8988T (cell line): ENCODE measurements around the gene STX17.
"Not testable (repeated sequence)": the region's sequence is repeated elsewhere in the genome, so short reads cannot be mapped to it uniquely, and the experiment has no call there.

Experiments
- DNase-seq: peaks from one replicate; pipeline ENCODE4 v3.0.0; 2011

The STX17 gene

DNA sequence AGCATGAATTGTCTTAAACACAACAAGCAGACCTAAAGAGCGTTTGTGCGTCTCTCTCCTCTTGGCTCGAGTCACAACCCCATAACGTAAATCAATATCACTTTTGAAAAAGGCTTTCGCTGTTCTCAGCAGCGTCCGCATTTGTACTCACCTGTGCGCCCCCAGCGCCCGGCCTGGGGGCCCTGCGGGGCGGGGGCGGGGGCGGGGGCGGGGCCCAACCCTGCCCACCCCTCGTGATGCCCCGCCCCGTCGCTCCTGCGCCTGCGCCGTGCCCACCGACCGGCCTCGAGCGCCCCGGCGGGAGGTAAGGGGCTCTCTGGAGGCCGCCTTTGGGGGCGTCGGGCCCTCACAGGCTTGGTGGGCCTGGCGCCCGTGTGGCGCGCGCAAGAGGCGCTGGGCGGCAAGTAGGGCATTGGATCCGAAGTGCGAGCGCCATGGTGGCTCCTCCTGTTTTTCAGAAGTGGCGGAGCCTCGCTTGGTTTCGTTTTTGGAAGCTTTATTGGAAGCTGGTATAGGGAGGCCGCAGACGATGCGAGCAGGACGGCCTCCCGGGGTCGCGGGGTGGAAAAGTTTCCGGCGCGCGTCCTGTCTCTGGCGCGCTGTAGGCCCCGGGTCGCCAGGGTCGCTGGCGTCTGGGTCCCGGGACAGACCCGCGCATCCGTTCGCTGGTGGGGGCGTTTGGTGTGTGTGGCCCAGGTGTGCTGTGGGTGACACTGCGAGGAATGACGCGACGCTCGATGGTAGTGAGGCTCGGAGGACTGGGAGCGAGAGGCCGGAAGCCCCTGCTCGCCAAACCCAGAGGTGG, at the start of gene STX17:
Gene STX17, plus strand, starts transcription at position 252 of the 805 bp plus-strand sequence. CDS start 8,586 bp downstream, outside the sequence.
- DNase-seq = peak; percentile 69

DNA sequence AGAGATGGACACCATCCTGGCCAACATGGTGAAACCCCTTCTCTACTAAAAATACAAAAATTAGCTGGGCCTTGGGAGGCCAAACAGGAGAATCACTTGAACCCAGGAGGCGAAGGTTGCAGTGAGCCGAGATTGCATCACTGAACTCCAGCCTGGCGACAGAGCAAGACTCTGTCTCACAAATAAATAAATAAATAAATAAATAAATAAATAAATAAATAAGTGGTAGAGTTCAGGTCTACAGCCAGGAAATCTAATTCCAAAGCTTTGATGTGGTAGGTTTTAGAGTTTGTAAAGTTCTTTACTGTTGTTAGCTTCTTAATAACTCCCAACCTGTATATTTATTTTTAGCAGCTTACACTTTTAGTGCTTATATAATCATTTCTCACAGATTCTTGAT, 48.9 kb upstream of the STX17 start:
- not testable (repeated sequence) for DNase-seq

DNA sequence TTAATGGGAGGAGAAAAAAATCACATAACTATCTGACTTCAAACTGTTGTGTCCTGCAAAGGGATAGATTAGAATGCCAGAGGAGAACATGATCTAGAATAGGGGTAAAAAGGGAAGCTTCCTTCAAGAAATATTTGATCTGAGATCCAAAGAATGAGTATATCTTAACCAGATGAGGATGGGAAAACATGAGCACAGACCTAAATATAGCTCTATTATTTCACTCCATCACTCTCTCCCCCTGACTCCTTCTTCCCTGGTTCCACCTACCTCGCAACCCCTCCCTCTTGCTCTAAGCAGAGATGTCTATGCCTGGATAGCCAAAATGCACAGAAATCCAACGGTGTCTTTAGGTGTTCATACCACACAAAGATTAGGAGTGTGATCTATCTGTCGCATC, 48.4 kb upstream of the STX17 start:
- DNase-seq = no peak

DNA sequence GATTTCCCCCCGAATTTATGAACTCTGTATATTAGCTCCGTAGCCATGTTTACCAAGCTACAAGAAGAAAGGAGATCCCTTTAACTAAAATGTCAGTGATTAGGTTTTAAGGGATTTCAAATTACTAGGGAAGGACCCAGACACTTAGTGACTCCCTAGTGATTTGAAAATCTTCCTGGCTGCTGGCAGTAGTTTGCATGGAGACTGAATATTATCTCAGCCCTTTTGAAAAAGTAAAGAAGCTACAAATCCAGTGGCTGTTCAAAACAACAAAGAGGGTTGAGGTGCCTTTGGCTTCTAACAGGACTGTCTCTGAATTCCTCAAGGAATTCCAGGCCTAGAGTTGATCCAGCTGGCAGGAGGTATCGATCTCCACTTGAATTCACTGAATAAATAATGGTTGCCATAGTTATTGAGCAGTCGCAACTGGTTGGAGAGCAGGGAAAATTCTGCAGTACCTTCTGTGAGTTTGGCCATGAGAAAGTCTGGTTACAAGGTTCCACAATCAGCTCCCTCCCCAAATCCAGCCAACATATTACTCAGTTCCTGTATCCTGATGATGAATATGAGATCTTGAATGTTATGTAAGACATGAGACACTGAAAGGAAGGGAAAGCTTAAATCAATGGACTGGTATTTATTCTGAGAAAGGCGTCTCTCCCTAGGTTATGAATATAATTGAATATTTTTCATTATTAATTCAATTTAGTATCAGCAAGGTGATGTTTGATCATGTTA, 47.0 kb upstream of the STX17 start:
- no peak for DNase-seq

DNA sequence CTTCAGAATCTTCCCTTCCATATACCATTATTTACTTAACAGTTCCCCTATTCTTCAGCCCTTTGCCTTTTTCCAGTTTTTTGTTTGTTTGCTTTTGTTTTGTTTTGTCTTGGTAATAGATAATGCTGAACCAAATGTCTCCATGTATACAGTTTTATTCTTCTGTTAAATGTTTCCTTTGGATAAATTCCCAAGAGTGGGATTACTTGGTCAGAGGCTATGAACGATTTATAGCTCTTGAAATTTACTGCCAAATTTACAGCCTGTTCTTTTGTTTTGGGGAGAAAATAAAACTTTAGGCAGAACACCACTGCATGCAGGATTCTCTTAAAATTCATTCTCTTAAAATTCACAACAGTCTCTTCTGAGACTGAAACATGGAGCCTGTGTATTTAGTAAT, 46.2 kb upstream of the STX17 start:
- DNase-seq = no peak

DNA sequence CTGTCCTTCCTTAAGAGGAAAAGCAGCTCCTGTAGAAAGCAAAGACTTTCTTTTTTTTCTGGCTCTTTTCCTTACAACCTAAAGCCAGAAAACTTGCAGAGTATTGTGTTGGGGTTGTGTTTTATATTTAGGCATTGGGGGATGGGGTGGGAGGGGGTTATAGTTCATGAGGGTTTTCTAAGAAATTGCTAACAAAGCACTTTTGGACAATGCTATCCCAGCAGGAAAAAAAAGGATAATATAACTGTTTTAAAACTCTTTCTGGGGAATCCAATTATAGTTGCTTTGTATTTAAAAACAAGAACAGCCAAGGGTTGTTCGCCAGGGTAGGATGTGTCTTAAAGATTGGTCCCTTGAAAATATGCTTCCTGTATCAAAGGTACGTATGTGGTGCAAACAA, 42.5 kb upstream of the STX17 start:
- no peak for DNase-seq

DNA sequence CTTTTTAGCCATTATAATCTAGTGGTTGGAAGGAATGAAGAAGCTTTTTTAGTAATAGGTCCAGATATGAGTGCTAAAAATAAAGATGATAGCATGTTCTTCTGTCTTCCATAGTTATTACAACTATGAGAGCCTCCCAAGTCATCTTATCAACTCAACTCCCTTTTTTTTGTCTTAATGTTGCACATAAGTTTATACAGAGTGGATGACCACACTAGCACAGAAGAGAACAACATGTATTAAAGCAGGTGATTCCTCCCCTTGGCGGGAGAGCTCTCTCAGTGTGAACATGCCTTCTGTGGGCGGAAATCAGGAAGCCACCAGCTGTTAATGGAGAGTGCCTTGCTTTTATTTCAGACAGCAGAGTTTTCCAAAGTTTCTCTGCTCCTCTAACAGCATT, 40.1 kb upstream of the STX17 start:
- DNase-seq = no peak

DNA sequence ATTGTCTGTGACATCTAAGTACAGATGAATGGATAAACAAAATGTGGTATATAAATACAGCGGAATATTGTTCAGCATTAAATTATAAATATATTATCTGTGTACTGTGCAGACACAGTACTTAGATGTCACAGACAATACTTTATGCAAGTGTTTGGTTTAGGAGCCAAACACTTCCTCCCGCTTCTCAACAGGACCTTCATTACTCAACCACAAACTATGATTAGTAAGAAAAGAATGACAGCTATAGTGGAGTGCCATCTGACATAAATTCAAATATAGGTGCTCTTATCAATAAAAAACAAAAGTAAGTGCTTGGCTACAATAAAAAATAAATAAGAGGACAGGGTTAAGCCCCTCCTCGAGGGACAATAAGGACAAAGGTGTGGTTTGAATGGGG, 38.9 kb upstream of the STX17 start:
- DNase-seq = no peak

DNA sequence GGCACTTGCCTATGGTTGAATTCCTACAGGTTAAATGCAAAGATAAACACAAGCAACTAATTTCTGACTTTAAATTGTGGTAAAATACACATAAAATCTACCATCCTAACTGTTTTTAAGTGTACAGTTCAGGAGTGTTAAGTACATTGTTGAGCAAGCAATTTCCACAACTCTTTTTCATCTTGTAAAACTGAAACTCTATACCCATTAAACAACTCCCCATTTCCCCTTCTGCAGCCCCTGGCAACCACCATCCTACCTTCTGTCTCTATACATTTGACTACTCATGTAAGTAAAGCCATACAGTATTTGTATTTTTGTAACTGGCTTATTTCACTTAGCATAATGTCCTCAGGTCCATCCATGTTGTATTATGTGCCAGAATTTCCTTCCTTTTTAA, 38.5 kb upstream of the STX17 start:
- no peak for DNase-seq

DNA sequence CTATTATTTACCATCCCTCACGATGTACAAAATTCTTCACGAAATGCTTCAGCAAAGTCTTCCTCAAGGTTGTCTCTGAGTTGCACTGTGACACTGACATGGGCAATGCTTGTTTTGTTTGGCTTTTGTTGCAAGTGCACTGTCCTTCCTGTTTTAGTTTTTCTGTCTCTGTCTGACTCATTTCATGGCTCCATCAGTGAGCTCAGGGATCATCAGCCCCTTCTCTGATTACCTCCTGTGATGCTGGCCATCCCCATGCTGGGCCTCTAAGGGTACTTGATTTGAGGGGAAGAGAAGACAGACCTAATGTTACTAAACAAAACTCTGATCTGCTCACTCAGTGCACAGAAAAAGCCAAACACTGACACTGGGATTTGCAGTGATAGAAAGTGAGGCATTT, 37.6 kb upstream of the STX17 start:
- no peak for DNase-seq

DNA sequence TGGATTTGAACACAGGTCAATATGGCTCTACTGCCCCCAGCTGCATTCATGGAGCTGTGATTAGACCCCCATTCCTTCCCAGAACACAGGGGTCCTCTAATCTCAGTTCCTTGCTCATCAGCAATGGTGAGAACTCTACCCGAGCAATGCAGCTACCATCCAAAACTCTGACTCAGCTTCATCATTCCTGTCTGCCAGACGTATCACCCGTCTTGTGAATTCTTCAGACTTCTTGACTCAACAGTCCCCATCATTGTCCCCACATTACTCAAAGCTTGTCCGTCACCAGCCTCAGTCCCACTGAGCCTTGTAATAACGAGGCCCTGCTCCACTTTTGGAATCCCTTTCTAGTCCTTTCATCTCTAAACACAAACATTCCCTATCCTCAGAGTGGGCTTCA, 36.3 kb upstream of the STX17 start:
- no peak for DNase-seq

DNA sequence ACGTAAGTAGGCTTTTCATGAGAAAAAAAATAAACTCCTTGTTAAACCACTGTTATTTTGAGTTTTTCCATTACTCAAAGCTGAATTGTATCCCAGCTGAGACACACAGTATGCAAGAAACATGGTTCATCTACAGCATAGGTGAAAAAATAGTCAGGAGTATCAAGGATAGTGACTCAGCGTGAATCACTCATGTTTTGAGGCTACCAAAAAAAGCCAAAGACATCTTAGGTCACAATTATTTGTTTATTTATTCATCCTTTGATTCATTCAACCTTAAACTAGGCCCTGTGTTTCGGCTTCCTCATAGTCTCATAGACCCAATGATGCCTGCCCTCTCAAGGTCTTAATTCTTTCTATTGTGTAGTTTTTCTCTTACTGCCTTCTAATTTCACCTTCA, 32.9 kb upstream of the STX17 start:
- no peak for DNase-seq

DNA sequence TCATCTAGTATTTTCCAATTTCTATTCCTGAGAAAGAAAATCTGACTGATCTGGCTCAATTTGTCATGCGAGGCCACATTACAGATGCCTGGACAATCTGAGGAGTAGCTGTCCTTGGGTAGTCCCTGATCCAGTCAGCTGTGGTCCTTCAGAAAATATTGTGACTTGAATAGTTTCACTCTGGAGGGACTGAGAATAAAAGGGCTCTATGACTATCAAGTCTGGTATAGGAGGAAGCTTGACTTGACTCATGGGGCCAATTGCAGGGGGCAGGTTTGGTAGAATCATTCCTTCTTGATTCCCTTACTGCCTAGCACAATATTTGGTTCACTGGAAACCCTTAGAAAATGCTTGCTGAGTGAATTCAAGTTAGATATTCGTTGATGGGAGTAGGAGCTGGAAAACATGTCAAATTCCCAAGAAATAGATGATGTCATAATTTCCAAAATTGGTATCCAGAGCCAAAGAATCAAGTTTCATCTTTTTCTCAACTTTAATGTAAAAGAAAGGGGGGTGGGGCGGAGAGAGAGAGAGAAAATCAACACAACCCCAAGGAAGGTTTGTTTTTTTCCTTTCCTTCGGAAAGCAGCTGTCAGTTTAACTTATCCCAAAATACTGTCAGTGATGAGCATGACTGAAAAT, 32.4 kb upstream of the STX17 start:
- no peak for DNase-seq

DNA sequence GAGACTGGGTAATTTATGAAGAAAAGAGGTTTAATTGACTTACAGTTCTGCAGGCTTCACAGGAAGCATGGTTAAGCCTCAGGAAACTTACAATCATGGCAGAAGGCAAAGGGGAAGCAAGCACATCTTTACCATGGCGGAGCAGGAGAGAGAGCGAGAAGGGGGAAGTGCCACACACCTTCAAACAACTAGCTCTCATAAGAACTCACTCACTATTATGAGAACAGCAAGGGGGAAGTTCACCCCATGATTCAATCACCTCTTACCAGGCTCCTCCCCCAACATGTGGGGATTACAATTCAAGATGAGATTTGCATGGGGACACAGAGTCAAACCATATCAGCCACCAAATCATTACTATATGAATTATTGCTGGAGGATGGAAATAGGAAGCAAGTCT, 30.3 kb upstream of the STX17 start:
- DNase-seq = no peak

DNA sequence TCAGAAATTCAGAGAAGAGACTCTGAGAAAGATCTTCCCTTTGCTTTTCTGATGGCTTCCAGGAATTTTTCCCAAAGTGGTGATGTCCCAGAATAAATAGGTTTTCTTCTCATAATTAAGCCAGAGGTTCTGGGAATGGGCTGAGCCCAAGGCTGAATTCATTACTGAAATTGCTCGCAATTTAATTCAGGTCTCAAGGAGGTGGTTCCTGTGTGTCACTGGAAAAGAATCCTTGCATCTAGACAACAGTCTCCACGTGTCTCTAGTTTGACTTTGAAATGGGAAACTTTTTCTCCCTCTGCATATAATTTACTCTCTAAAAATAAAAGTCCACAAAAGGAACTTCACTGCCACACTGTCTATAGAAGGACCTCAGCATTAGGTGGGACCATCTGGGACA, 27.8 kb upstream of the STX17 start:
- no peak for DNase-seq

DNA sequence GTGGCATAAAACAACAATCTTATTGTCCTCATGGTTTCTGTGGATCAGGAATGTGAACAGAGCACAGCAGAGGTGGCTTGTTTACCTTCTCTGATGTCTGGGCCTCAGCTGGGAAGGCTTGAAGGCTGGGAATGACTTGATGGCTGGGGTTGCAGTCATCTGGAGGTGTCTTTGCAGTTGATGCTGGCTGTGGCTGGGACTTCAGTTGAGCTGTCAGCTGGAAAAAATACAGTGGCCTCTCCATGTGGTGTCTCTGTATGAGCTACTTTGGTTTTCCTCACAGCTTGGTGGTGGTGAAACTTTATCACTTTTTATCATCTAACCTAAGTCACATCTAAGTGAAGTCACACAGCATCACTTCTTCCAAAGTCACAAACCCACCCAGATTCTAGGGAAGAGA, 24.7 kb upstream of the STX17 start:
- DNase-seq = no peak

DNA sequence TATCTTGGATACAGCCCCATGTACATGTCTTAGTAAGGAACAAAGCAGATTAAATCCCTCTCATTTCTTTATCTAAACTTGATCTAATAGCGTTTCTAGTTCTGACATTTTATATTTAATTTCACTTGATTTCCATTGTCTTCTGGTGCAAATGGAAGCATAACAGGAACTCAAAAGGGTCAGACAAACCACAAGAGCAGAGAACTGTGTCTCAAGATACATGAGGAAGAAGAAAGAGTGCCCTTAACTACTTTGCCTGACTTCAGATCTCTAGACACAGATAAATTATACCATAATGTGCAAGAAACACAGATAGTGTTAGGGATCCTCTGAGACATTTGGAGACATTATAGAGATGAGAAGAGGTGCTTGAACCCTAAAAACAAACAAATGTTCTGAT, 20.7 kb upstream of the STX17 start:
- no peak for DNase-seq

DNA sequence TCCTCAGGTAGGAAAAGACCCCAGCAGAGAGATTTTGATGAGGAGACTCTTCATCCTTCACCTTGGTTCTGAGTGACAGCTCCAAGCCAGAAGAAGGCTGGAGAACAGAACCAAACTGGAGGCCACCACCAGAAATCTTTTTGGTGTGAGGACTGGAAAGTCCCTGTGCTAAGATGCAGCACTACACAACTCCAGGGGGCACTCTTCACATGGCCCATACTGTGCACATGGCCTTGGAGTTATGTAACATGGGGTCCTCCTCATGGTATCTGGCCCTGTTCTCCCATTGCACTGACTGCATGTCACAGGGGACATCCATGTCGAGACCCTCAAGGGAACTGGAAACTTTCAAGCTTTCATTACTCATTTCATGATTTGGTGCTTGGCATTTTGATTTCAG, 17.3 kb upstream of the STX17 start:
- DNase-seq = no peak

DNA sequence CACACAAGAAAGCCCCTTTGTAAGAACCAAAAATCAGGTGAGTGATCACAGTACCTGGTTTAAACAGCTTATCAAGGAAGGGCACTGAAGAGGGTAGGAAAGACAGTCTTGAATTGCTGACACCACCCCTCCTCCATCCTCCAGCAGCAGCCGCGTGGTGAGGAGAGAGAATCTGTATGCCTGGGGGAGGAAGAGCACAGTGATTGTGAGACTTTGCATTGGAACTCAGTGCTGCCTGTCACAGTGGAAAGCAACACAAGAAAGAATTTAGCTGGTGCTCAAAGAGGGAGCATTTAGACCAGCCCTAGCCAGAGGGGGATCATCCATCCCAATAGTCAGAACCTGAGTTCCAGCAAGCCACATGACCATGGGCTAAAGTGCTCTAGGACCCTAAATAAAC, 11.6 kb upstream of the STX17 start:
- DNase-seq = no peak

DNA sequence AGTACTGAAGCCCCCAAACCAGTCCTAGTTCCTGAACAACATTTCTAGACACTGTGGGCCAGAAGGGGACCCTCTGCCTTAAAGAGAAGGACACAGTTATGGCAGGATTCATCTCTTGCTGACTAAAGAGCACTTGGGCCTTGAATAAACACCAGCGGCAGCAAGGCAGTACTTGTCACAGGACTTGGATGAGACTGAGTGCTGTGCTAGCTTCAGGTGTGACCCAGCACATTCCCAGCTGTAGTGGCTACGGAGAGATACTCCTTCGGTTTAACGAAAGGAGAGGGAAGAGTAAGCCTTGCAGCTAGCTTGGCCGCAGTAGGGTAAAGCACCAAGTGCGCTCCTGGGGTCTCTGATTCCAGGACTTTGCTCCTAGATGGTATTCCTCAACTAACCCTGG, 10.9 kb upstream of the STX17 start:
- DNase-seq = no peak

DNA sequence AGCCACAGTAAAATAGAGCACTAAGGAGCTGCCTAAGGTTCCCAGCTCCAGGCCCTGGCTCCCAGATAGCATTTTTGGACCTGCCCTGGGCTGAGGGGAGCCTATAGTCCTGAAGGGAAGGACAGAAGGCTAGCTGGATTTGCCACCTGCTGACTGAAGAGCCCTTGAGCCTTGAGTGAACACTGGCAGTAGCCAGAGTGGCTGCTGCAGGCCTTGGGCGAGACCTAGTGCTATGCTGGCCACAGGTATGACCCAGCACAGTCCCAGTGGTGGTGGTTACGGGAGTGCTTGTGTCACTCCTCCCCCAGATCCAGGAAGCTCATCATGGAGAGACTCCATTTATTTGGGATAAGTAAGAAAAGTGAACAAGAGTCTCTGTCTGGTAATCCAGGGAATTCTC, 10.3 kb upstream of the STX17 start:
- no peak for DNase-seq

DNA sequence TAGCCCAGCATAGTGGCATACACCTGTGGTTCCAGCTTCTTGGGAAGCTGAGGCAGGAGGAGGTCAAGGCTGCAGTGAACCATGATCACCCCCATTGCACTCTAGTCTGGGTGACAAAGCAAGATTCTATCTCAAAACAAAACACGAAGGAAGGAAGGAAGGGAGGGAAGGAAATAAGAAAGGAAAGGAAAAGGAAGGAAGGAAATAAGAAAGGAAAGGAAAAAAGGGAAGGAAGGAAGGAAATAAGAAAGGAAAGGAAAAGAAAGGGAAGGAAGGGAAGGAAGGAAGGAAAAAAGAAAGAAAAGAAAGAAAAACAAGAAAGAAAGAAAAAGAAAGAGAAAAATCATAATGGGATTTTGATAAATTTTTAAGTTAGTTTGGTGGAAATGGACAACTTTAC, 3.1 kb upstream of the STX17 start:
- DNase-seq = no peak

DNA sequence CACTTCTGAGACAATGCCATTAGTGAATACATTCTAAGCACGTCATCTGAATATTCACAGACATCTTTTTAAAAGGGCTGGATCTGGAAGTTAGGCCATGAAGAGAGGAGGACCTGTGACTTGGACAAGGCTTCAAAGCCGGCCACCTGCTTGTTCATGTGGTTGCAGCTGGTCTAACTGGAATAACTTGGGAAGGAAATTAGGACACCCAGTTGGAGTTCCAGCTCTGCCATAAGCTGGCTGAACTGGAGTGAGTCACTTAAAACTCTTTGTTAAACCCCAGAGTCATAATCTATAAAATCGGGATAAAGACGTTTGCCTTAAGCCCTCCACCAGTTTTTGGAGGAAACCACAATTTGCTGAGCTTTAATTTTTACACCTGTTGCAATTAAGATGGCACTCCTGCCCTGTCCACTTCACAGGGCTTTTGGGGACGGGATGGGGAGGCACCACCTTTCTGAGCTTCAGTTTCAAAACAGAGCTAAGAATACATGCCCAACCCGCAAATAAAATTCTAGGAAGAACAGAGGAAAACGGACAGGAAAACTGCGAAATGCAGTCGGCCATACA, 536 bp upstream of the STX17 start:
- no peak for DNase-seq

DNA sequence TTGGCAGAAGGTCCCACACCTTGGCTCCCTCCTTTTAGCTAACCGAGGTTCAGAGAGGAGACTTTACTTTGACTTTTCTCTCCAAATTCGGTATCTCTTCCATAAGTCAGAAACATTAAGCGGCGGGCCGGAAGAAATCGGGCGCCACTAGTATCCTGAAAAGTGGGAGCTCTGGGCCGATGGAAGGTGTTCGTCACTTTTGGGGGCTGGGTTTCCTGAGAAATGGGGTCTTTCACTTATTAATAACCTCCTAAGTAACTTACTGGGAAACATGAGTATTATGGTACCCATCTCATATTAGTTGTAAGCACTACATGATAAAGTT, 716 bp downstream of the STX17 start:
- no peak for DNase-seq
